RWPE2 (cell line): ENCODE measurements around the gene PLG.

Source experiments
- ATAC-seq: fragments of 200-7000 bp; cut with Tn5 transposase; 3 replicates; pipeline ENCODE4 v1.9.1; 2021; ENCODE audit warnings: low read depth
- DNase-seq: peaks from one replicate; pipeline ENCODE4 v3.0.0-alpha.2; 2020; ENCODE audit warnings: low spot score
- H3K27ac ChIP-seq: fragments of 450-650 bp; 2 replicates; pipeline ENCODE4 v1.5.1; 2017; ENCODE audit warnings: mild to moderate bottlenecking; ENCODE audit not compliant: poor library complexity, severe bottlenecking
- H3K27me3 ChIP-seq: fragments of 250-450 bp; sonication (Bioruptor Pico); 2 replicates; pipeline ENCODE4 v1.5.1; 2021; ENCODE audit warnings: mild to moderate bottlenecking, moderate library complexity; ENCODE audit not compliant: insufficient read depth, poor library complexity, severe bottlenecking
- H3K36me3 ChIP-seq: fragments of 250-450 bp; sonication (Bioruptor Pico); 2 replicates; pipeline ENCODE4 v1.5.1; 2020; ENCODE audit warnings: low read depth, mild to moderate bottlenecking, moderate library complexity
- H3K4me1 ChIP-seq: fragments of 250-450 bp; sonication (Bioruptor Pico); 2 replicates; pipeline ENCODE4 v1.5.1; 2021; ENCODE audit warnings: mild to moderate bottlenecking, moderate library complexity; ENCODE audit not compliant: insufficient read depth, poor library complexity, severe bottlenecking
- H3K4me3 ChIP-seq: fragments of 250-450 bp; sonication (Bioruptor Pico); 2 replicates; pipeline ENCODE4 v1.5.1; 2021; ENCODE audit warnings: mild to moderate bottlenecking, moderate library complexity; ENCODE audit not compliant: severe bottlenecking
- H3K9me3 ChIP-seq: fragments of 250-450 bp; sonication (Bioruptor Pico); 2 replicates; pipeline ENCODE4 v1.5.1; 2021; ENCODE audit warnings: mild to moderate bottlenecking, moderate library complexity; ENCODE audit not compliant: severe bottlenecking
- CTCF ChIP-seq: fragments of 450-650 bp; IDR thresholded peaks from one replicate; pipeline ENCODE4 v1.5.1; 2017; ENCODE audit warnings: mild to moderate bottlenecking, moderate library complexity; ENCODE audit not compliant: poor library complexity, severe bottlenecking

The PLG gene

DNA sequence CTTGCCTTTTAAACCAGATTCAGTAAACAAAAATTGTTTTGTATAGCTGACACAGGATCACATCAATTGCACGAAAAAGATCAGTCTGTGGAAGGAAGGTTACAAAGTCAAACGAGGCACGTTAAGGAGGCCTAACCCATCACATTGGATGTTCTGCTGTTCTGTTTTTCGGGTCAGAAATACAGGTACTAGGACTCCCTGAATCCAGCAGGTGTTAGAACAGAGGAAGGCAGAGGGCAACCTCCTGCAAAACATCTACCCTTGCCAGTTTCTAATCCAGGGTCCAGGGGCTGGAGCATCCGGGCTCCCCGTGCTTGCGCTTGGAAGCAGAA, 64.6 kb downstream of the PLG start:
- peak overlapping the region; percentile 46 for H3K4me3 ChIP-seq
- H3K27me3 ChIP-seq: no peaks in the 10 kb centered on the region
- no peaks in the 10 kb centered on the region for H3K36me3 ChIP-seq
- no peak for TF ChIP-seq CTCF
- H3K4me1 ChIP-seq: no peaks in the 10 kb centered on the region
- ATAC-seq (peak; percentile 32; the same call in 1 of the 3 replicates), DNase-seq (no peak)
- no peak overlapping the region for H3K27ac ChIP-seq
- H3K9me3 ChIP-seq: no peaks in the 10 kb centered on the region

DNA sequence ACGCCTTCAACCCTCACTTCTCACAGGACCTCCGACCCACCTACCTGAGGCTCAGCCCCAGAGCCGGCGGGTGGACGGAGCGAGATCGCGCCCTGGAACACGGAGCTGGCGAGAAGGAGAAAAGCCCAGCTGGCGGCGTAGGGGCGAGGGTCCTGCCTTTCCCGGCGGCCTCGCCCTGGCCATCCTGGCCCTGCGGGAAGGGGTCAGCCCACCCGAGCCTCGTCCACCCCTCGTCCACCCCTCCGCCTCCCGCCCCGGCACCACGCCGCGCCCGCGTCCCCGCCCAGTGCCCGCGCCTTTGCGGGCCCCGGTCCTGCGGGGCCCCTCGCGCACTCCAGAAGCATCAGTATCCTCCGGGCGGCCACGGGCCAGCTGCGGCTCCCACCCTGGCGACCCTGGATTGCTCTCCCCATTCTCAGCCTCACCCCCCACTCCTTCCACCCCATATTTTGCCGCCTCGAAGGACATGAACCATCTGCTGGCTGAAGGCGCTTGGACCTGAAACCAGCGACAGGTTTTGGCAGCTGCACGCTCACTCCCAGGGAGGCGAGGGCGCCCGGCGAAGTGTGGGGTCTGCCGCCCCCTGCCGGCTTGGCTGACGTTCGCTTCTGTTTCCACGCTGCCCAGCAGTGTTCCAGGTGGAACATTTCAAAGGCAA, 65.1 kb downstream of the PLG start:
- Histone ChIP-seq H3K27ac (no peak overlapping the region), H3K4me3 (peak overlapping the region; percentile 46), H3K9me3 (no peaks in the 10 kb centered on the region), H3K27me3 (no peaks in the 10 kb centered on the region), H3K4me1 (no peaks in the 10 kb centered on the region), H3K36me3 (no peaks in the 10 kb centered on the region)
- DNase-seq (peak; percentile 66), ATAC-seq (peak; percentile 96)
- TF ChIP-seq CTCF: peak; percentile 92

DNA sequence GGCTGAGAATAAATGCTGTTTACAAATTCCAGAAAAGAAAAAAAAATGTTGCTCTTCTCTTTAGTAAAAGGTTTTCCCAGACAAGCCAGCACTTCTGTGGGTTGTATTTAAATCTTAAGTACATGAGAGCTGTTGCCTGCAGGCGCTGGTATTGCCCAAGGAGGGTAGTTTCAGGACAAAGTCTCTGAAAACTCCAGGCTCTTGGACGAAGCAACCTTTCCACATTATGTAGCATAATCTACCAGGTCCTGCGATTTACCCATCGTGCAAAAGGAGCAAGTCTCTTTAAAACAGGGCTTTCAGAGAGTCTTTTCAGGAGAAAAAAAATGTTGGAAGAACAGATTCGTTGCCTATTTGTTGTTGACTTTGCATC, 65.6 kb downstream of the PLG start:
- no peaks in the 10 kb centered on the region for H3K36me3 ChIP-seq
- no peaks in the 10 kb centered on the region for H3K4me1 ChIP-seq
- DNase-seq (no peak), ATAC-seq (peak; percentile 7; the same call in 1 of the 3 replicates)
- no peaks in the 10 kb centered on the region for H3K9me3 ChIP-seq
- peak; percentile 70 for TF ChIP-seq CTCF
- H3K27me3 ChIP-seq: no peaks in the 10 kb centered on the region
- no peak overlapping the region for H3K27ac ChIP-seq
- H3K4me3 ChIP-seq: peak overlapping the region; percentile 46

DNA sequence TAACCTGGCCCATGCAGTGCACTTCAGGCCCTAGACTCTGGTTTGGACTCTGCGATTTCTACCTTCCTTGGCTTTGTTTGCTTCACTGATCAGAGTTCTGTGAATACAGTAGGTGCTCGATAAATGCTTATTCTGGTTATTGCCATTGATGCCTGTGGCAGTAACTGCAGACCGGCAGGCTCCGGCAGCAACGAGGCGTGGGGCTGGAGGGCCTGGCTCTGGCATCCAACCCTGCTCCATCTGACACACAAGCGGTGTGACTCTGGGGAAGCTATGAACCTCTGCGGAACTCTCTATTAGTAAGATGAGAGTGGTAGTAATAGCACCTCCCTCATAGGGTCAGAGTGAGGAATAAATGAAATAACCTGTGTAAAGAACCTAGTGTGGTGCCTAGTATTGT, 66.1 kb downstream of the PLG start:
- Histone ChIP-seq H3K4me3 (no peak overlapping the region), H3K36me3 (no peaks in the 10 kb centered on the region), H3K9me3 (no peaks in the 10 kb centered on the region), H3K27ac (no peak overlapping the region), H3K4me1 (no peaks in the 10 kb centered on the region), H3K27me3 (no peaks in the 10 kb centered on the region)
- no peak for ATAC-seq
- no peak for DNase-seq
- no peak for TF ChIP-seq CTCF

DNA sequence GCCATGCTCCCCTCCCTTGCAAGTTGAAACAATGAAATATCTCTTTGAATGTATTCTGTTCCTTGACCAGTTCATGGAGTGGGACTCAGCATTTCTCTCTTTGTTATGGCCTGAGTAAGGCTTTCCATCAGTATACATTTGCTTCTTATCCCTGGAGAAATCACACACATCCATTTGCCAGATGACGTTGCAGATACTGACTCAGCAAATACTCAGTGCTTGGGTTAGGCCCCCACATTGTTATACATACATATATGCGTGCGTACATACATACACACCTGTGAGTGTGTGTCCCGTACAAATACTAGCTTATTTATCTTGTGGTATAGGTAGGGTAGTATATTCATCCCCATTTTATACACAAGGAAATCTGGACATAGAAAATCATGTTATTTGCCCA, 72.4 kb downstream of the PLG start:
- H3K4me3 ChIP-seq: no peak overlapping the region
- no peak overlapping the region for H3K27ac ChIP-seq
- no peak for ATAC-seq

More for the DNA sequence above, 72.4 kb downstream of the PLG start:
- Histone ChIP-seq H3K4me1 (no peaks in the 10 kb centered on the region), H3K36me3 (no peaks in the 10 kb centered on the region), H3K27me3 (no peaks in the 10 kb centered on the region), H3K9me3 (no peaks in the 10 kb centered on the region)
- no peak for DNase-seq
- no peak for TF ChIP-seq CTCF
